GM06990 (cell line): Measurements from ENCODE around the gene IPP.

Experiments
- DNase-seq: peaks from one replicate; pipeline ENCODE4 v3.0.0-alpha.2; 2011; ENCODE audit not compliant: insufficient read length; ENCODE audit errors: extremely low read depth
- H3K27me3 ChIP-seq: replicated peaks from 2 replicates; pipeline ENCODE4 v1.6.0; 2011; ENCODE audit warnings: low read length; ENCODE audit not compliant: control insufficient read depth, insufficient read depth
- H3K36me3 ChIP-seq: 2 replicates; pipeline ENCODE4 v1.5.1; 2011; ENCODE audit warnings: low read length; ENCODE audit not compliant: control insufficient read depth, insufficient read depth
- H3K4me3 ChIP-seq: replicated peaks from 2 replicates; pipeline ENCODE4 v1.5.1; 2011; ENCODE audit warnings: low read depth, mild to moderate bottlenecking, control low read depth, low read length
- CTCF ChIP-seq: IDR thresholded peaks from 2 replicates; pipeline ENCODE4 v1.5.1; 2011; ENCODE audit warnings: low read length, control low read depth, mild to moderate bottlenecking, inconsistent platforms; ENCODE audit not compliant: insufficient read depth, poor library complexity, severe bottlenecking

Gene IPP

DNA sequence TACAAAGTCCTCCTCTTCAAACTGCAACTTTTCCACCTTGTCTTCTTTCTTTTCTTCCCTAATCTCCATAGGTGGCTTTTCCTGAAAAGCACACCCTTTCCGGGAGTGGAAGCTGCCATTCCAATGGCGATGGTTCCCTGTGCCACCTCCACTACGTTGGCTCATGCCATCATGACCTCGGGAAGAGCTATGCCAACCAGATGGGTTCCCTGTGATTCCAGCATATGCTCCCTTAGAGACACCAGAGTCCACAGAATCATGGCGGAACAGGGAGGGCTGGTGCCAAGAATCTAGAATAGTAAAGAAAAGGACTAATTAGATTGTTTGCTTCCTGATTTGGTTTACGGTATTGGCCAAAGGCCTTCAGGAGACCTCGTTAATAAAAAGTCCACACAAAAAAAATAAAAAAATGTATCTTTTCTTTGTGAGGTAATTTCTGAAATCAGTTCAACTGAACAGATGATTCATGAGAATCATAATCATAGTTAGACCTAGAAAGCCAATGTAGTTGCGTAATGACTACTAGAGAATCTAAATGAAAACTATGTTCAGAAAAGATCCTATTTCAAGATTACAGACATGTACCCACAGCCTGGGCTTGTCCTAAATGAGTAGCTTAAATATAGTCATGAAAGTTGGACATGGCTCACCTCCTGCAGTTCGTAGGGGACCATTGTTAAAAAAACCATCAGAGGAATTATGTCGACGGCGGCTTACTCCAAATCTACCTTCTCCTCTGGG lies 95.7 kb downstream of the IPP start:
- H3K36me3 ChIP-seq, result peaks cover 21% of the 10 kb centered on the region
- DNase-seq, result no peak
- H3K27me3 ChIP-seq, result no peaks in the 10 kb centered on the region
- no peak overlapping the region for H3K4me3 ChIP-seq
- no peak for TF ChIP-seq CTCF
